Thyroid gland (tissue), 4 donors: ENCODE results near the gene LAMTOR1. TPM values are rescaled to one million over a fixed set of nuclear protein-coding genes. Genes with fewer than 3 reads are reported as not detected.

Experiments used
- DNase-seq, 2 donors: peaks; one replicate each; pipeline ENCODE4 v3.0.0-alpha.2; 2019
- H3K27ac ChIP-seq, 3 donors: fragments of 200-600 bp; sonication (generic); 1 replicate in 2 of 3; 2 replicates in 1 of 3; pipeline ENCODE4 v1.5.1; 2016 to 2019; ENCODE audit warnings: mild to moderate bottlenecking in 1 of 3, moderate library complexity in 1 of 3
- H3K27me3 ChIP-seq: fragments of 200-600 bp; sonication (generic); one replicate; pipeline ENCODE4 v1.5.1; 2019
- H3K36me3 ChIP-seq, 2 donors: fragments of 200-600 bp; sonication (generic); one replicate each; pipeline ENCODE4 v1.5.1; 2016 to 2019
- H3K4me1 ChIP-seq, 2 donors: fragments of 200-600 bp; sonication (generic); one replicate each; pipeline ENCODE4 v1.5.1; 2017 to 2019
- H3K4me3 ChIP-seq, 3 donors: fragments of 200-600 bp; sonication (generic); replicated peaks in 1 of 3; 1 replicate in 2 of 3; 2 replicates in 1 of 3; pipeline ENCODE4 v1.5.1; 2016; ENCODE audit warnings: mild to moderate bottlenecking in 1 of 3
- H3K9me3 ChIP-seq: fragments of 200-600 bp; sonication (generic); one replicate; pipeline ENCODE4 v1.5.1; 2017
- POLR2A ChIP-seq, 2 donors: fragments of 450-650 bp; IDR thresholded peaks; one replicate each; pipeline ENCODE4 v1.6.1; 2017; ENCODE audit warnings: antibody characterized with exemption in 2 of 2, mild to moderate bottlenecking in 2 of 2, moderate library complexity in 1 of 2
- WGBS, 2 donors: methylation state at CpG; one replicate each; pipeline ENCODE4 v1.1.5; 2017; 5-methylcytosine and 5-hydroxymethylcytosine counted together
- intact Hi-C: fragments of 100-400 bp; cut with DNase I; formaldehyde crosslinking; loops from one replicate; pipeline ENCODE4 v1.15.1; 2023
- total RNA-seq, 4 donors: library from RNA; depleted of rRNA; stranded (reverse); fragments of >200 nt; gene quantifications; one replicate each; pipeline ENCODE4 v1.2.3, GENCODE V29; 2016
- TF ChIP-seq, protein P1 (sequence below), 6 experiments: fragments of 200-600 bp in 3 of 6; fragments of 450-650 bp in 3 of 6; sonication (generic) in 3 of 6; IDR thresholded peaks; one replicate each; pipeline ENCODE4 v1.5.1; 2016 to 2019; ENCODE audit warnings: antibody characterized with exemption in 6 of 6, mild to moderate bottlenecking in 2 of 6, inconsistent platforms in 1 of 6, moderate library complexity in 1 of 6

Gene LAMTOR1
- total RNA-seq, 4 donors from 2014 or later, result 127 to 204 (median 182) TPM

DNA sequence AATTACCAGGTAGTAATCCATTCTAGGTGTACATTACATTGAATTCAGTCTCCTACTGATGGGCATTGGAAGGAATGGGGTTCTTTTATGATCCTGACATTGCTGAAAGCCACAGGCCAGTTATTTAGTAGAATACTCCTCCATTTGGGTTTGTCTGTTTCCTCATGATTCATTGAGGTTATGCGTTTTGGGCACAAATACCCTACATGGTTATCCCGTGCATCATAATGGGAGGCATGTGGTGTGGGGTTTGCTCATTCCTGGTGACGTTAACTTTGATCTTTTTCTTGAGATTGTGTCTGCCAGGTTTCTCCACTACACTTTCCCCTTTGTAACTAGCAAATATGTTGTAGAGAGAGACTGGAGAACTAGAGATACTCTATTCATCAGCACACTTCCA lies 38.0 kb upstream of the LAMTOR1 start:
- Histone ChIP-seq H3K27me3 (no peaks in the 10 kb centered on the region), H3K4me1 (no peaks in the 10 kb centered on the region), H3K27ac (no peak overlapping the region), H3K9me3 (no peaks in the 10 kb centered on the region), H3K36me3 (no peaks in the 10 kb centered on the region), H3K4me3 (no peak overlapping the region)
- no peak for TF ChIP-seq POLR2A (IDR thresholded peaks at IDR 0.05)
- TF ChIP-seq, protein P1, sequence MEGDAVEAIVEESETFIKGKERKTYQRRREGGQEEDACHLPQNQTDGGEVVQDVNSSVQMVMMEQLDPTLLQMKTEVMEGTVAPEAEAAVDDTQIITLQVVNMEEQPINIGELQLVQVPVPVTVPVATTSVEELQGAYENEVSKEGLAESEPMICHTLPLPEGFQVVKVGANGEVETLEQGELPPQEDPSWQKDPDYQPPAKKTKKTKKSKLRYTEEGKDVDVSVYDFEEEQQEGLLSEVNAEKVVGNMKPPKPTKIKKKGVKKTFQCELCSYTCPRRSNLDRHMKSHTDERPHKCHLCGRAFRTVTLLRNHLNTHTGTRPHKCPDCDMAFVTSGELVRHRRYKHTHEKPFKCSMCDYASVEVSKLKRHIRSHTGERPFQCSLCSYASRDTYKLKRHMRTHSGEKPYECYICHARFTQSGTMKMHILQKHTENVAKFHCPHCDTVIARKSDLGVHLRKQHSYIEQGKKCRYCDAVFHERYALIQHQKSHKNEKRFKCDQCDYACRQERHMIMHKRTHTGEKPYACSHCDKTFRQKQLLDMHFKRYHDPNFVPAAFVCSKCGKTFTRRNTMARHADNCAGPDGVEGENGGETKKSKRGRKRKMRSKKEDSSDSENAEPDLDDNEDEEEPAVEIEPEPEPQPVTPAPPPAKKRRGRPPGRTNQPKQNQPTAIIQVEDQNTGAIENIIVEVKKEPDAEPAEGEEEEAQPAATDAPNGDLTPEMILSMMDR (IDR thresholded peaks at IDR 0.05), result no peak
- intact Hi-C loops, result no loop called here
- WGBS, 2 donors, result 72 to 91% methylated on average over 3 of the region's 3 CpGs
- no peak for DNase-seq

DNA sequence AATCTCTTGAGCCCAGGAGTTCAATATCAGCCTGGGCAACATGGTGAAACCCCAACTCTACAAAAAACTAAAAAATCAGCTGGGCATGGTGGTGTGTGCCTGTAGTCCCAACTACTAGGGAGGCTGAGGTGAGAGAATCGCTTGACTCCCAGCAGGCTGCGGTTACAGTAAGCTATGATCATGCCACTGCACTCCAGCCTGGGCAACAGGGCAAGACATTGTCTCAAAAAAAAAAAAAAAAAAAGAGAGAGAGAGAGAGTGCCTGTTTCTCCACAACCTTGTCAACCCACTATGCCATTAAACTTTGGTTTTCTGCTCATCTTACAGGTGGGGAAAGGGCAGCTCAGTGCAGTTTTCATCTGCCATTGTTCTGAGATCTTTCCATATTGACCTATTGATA lies 37.6 kb upstream of the LAMTOR1 start:
- WGBS, 2 donors, result 96 to 97% methylated on average over 2 of the region's 2 CpGs
- H3K36me3 ChIP-seq, result no peaks in the 10 kb centered on the region
- no peaks in the 10 kb centered on the region for H3K9me3 ChIP-seq
- H3K27ac ChIP-seq, result no peak overlapping the region
- no peak for DNase-seq
- TF ChIP-seq, protein P1 (IDR thresholded peaks at IDR 0.05), result no peak
- no peak for TF ChIP-seq POLR2A (IDR thresholded peaks at IDR 0.05)
- H3K27me3 ChIP-seq, result no peaks in the 10 kb centered on the region
- no peaks in the 10 kb centered on the region for H3K4me1 ChIP-seq
- intact Hi-C loops, result no loop called here
- H3K4me3 ChIP-seq, result no peak overlapping the region

DNA sequence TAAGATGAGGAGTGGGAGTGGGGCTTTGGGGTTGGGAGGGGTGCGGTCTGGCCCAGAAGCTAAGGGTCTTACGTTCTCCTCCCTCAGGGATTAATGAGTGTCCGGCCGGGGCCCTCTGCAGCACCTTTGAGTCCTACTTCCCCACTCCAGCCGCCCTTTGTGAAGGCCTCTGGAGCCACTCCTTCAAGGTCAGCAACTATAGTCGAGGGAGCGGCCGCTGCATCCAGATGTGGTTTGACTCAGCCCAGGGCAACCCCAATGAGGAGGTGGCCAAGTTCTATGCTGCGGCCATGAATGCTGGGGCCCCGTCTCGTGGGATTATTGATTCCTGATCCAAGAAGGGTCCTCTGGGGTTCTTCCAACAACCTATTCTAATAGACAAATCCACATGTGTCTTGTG lies 36.4 kb upstream of the LAMTOR1 start:
- Histone ChIP-seq H3K4me3 (no peak overlapping the region), H3K27ac (no peak overlapping the region), H3K9me3 (no peaks in the 10 kb centered on the region), H3K27me3 (no peaks in the 10 kb centered on the region), H3K4me1 (no peaks in the 10 kb centered on the region), H3K36me3 (no peaks in the 10 kb centered on the region)
- TF ChIP-seq, protein P1 (IDR thresholded peaks at IDR 0.05), result no peak
- no peak for TF ChIP-seq POLR2A (IDR thresholded peaks at IDR 0.05)
- intact Hi-C loops, result no loop called here
- WGBS, 2 donors, result 93 to 96% methylated on average over 11 of the region's 11 CpGs
- no peak for DNase-seq

DNA sequence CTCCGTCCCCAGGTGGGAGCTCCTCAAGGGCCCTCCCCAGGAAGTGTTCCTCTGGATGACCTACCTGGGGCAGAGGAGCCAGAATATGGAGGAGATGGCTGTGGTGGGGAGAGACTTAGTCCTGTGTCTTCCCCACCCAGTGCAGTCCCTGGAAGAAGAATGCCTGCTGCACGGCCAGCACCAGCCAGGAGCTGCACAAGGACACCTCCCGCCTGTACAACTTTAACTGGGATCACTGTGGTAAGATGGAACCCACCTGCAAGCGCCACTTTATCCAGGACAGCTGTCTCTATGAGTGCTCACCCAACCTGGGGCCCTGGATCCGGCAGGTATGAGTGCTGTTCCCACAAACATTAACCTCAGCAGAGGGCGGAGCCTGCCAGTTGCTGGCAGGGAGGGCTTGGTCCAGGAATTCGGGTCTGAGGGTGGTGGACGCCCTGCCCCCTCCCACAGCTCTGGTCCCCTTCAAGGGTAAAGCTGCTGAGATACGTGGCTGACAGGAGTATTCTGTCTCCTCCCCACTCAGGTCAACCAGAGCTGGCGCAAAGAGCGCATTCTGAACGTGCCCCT lies 35.8 kb upstream of the LAMTOR1 start:
- WGBS, 2 donors, result 79 to 91% methylated on average over 10 to 12 of the region's 12 CpGs
- Histone ChIP-seq H3K36me3 (no peaks in the 10 kb centered on the region), H3K27ac (no peak overlapping the region), H3K27me3 (no peaks in the 10 kb centered on the region), H3K4me3 (no peak overlapping the region), H3K9me3 (no peaks in the 10 kb centered on the region), H3K4me1 (no peaks in the 10 kb centered on the region)
- DNase-seq, result no peak
- intact Hi-C loops, result no loop called here
- TF ChIP-seq POLR2A (IDR thresholded peaks at IDR 0.05), result no peak
- TF ChIP-seq, protein P1 (IDR thresholded peaks at IDR 0.05), result no peak

DNA sequence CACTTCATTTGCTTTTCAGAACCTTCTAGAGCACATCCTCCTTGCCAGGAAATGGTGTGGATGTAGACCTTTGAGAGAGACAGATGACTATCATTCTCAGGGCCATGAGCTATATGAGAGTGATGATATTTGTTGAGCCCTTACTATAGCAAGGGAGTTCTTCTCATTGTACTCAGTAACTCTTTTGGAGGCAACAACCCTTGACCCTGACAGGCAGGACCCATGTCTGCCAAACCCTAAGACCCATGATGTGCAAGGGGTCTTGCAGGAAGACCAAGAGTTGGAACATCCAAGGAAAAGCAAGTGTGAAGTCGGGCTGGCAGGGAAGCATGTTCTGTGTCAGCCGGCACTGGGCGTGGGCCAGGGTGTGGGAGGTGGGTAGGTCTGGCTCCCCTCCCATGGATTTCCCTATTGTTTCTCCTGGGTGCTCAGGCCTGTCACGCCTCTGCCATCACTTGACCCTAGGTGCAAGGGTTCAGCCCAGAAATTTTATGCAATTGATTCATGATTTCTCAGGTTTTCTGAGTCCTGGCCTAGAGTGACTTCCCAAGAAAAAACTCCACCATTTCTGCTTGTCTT lies 33.7 kb upstream of the LAMTOR1 start:
- peak in 1 of 2 donors; percentile 25 for DNase-seq
- TF ChIP-seq, protein P1 (IDR thresholded peaks at IDR 0.05), result no peak
- no peak for TF ChIP-seq POLR2A (IDR thresholded peaks at IDR 0.05)
- no peak overlapping the region for H3K27ac ChIP-seq
- H3K36me3 ChIP-seq, result no peaks in the 10 kb centered on the region
- H3K4me1 ChIP-seq, result no peaks in the 10 kb centered on the region
- intact Hi-C loops, result no loop called here
- WGBS, 2 donors, result 83 to 87% methylated on average over 4 of the region's 4 CpGs
- H3K9me3 ChIP-seq, result no peaks in the 10 kb centered on the region
- H3K4me3 ChIP-seq, result no peak overlapping the region
- no peaks in the 10 kb centered on the region for H3K27me3 ChIP-seq
